Measurements from ENCODE around the gene ABLIM1. TPM values are rescaled to one million over a fixed set of nuclear protein-coding genes. Genes with fewer than 3 reads are reported as not detected.
A peak's percentile ranks its signal among the peaks of the same experiment; 100 is the strongest.

ABLIM1 gene
- total and polyA plus RNA-seq, 4 experiments from 2014 or later: 129 to 202 (median 188) TPM

DNA sequence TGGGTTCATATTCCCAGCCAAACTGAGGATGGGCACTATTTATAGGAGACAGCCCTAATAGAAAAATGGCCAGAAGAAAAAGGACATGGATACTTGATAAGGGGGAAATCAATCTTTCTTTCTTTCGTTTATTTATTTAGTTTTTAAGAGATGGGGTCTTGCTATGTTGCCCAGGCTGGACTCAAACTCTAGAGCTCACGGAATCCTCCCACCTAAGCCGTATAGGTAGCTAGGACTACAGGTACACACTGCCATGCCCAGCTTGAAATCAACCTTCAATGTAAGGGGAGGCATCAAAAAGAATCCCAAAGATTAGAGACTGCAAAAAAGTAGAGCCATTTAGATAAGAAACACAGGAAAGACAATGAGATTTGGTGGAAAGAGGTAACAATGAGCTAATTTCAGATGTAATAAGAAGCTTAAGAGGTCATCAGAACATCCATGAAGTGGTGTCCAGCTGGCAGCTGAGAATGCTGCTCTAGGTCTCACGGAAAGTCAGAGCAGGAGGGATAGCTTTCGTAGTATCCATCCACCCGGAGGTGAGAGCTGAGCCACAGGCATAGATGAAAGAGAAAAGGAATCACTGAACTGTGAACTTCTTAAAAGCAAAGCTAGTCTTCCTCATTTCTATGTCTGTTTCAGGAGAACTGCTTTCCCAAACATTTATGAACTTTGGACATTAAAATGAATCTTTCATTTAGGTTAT is 10.5 kb upstream of the ABLIM1 start:
- Mint-ChIP-seq H3K4me1 (no peaks in the 10 kb centered on the region), H3K9me3 (peaks cover 0 to 2% (median 0%) of the 10 kb centered on the region in 8 donors), H3K27me3 (peaks cover 0 to 2% of the 10 kb centered on the region in 2 donors), H3K4me3 (no peak overlapping the region), H3K27ac (no peak overlapping the region), H3K36me3 (peaks cover 0 to 5% of the 10 kb centered on the region in 2 donors)
- Histone ChIP-seq H3K27me3 (ENCODE audit: insufficient read depth, low read length) (no peaks in the 10 kb centered on the region), H3K4me1 (ENCODE audit: insufficient read depth, low read length) (no peaks in the 10 kb centered on the region), H3K4me3 (ENCODE audit: low read length in 2 of 2) (no peak overlapping the region), H3K36me3 (ENCODE audit: insufficient read depth, low read length) (no peaks in the 10 kb centered on the region), H3K9me3 (ENCODE audit: control insufficient read depth in 1 of 2, low read length in 2 of 2) (no peaks in the 10 kb centered on the region), H3K27ac (ENCODE audit: low read depth, low read length) (no peak overlapping the region)
- intact Hi-C loops (cut with micrococcal nuclease): no loop called here
- no peak for DNase-seq
- ChIA-PET POLR2A (ENCODE audit: partially characterized antibody) (no interaction called here), CTCF (ENCODE audit: partially characterized antibody) (no interaction called here)

DNA sequence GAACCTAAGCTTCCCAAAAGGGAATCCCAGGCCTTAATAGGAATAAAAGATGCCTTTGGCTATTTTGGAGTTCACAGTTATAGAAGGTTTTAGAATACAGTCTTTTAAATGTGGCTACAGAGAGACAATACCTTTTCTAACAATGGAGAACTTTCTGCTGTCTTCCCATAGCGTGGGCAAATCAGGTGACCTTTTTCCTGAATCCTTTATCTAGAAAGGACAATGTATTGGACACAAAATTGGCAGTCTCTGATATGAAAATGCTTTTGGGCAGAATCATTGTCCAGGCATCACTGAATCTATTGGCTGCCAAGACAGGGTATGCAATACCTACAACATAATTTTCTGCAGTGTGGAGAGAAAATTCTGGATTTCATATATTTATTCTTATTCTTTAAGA is 7.8 kb upstream of the ABLIM1 start:
- Histone ChIP-seq H3K9me3 (ENCODE audit: control insufficient read depth in 1 of 2, low read length in 2 of 2) (no peaks in the 10 kb centered on the region), H3K4me1 (ENCODE audit: insufficient read depth, low read length) (no peaks in the 10 kb centered on the region), H3K27ac (ENCODE audit: low read depth, low read length) (no peak overlapping the region), H3K27me3 (ENCODE audit: insufficient read depth, low read length) (no peaks in the 10 kb centered on the region), H3K36me3 (ENCODE audit: insufficient read depth, low read length) (no peaks in the 10 kb centered on the region), H3K4me3 (ENCODE audit: low read length in 2 of 2) (no peak overlapping the region)
- Mint-ChIP-seq H3K4me1 (no peaks in the 10 kb centered on the region), H3K27ac (no peak overlapping the region), H3K36me3 (peaks cover 0 to 5% of the 10 kb centered on the region in 2 donors), H3K27me3 (peaks cover 0 to 2% of the 10 kb centered on the region in 2 donors), H3K9me3 (peaks cover 0 to 5% (median 0%) of the 10 kb centered on the region in 8 donors), H3K4me3 (no peak overlapping the region)
- no peak for DNase-seq
- CTCF ChIA-PET (ENCODE audit: partially characterized antibody): no interaction called here
- POLR2A ChIA-PET (ENCODE audit: partially characterized antibody): no interaction called here
- intact Hi-C loops (cut with micrococcal nuclease): no loop called here

DNA sequence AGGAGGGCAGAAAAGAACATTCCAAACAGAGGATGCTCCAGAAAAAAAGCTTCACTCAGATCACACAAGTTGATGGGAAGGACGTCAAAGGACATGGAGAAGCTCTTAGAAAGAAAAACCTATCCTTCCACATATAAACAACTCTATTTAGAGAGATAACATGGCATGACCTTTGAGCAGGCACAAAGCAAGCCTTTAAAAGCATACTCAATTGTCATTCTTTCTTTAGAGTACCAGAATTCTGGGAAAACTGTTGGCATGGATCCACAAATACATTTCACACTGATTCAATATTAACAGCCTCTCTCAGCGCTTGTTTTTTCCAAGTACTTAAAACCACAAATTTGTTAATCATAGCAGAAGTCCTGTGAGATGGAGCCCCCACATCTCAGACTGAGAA is 7.3 kb upstream of the ABLIM1 start:
- Histone ChIP-seq H3K4me3 (ENCODE audit: low read length in 2 of 2) (no peak overlapping the region), H3K27ac (ENCODE audit: low read depth, low read length) (no peak overlapping the region), H3K4me1 (ENCODE audit: insufficient read depth, low read length) (no peaks in the 10 kb centered on the region), H3K9me3 (ENCODE audit: control insufficient read depth in 1 of 2, low read length in 2 of 2) (no peaks in the 10 kb centered on the region), H3K27me3 (ENCODE audit: insufficient read depth, low read length) (no peaks in the 10 kb centered on the region), H3K36me3 (ENCODE audit: insufficient read depth, low read length) (no peaks in the 10 kb centered on the region)
- no peak for DNase-seq
- H3K4me3 Mint-ChIP-seq: no peak overlapping the region
- peaks cover 0 to 5% of the 10 kb centered on the region in 2 donors for H3K36me3 Mint-ChIP-seq
- peaks cover 0 to 5% (median 0%) of the 10 kb centered on the region in 8 donors for H3K9me3 Mint-ChIP-seq
- H3K4me1 Mint-ChIP-seq: no peaks in the 10 kb centered on the region
- no peak overlapping the region for H3K27ac Mint-ChIP-seq
- intact Hi-C loops (cut with micrococcal nuclease): no loop called here
- POLR2A ChIA-PET (ENCODE audit: partially characterized antibody): no interaction called here
- H3K27me3 Mint-ChIP-seq: peaks cover 0 to 2% of the 10 kb centered on the region in 2 donors
- CTCF ChIA-PET (ENCODE audit: partially characterized antibody): no interaction called here

GRCh38 chr10:114664127-114664526 is 6.1 kb upstream of the ABLIM1 start:
- Histone ChIP-seq H3K36me3 (ENCODE audit: insufficient read depth, low read length) (no peaks in the 10 kb centered on the region), H3K9me3 (ENCODE audit: control insufficient read depth in 1 of 2, low read length in 2 of 2) (no peaks in the 10 kb centered on the region), H3K27ac (ENCODE audit: low read depth, low read length) (no peak overlapping the region), H3K4me1 (ENCODE audit: insufficient read depth, low read length) (no peaks in the 10 kb centered on the region), H3K27me3 (ENCODE audit: insufficient read depth, low read length) (no peaks in the 10 kb centered on the region), H3K4me3 (ENCODE audit: low read length in 2 of 2) (no peak overlapping the region)
- no peaks in the 10 kb centered on the region for H3K4me1 Mint-ChIP-seq
- H3K9me3 Mint-ChIP-seq: peaks cover 0 to 5% (median 0%) of the 10 kb centered on the region in 8 donors
- ChIA-PET CTCF (ENCODE audit: partially characterized antibody) (no interaction called here), POLR2A (ENCODE audit: partially characterized antibody) (no interaction called here)
- no peak overlapping the region for H3K27ac Mint-ChIP-seq
- intact Hi-C loops (cut with micrococcal nuclease): no loop called here
- no peak overlapping the region for H3K4me3 Mint-ChIP-seq
- DNase-seq: no peak
- peaks cover 0 to 5% of the 10 kb centered on the region in 2 donors for H3K36me3 Mint-ChIP-seq
- H3K27me3 Mint-ChIP-seq: peaks cover 0 to 2% of the 10 kb centered on the region in 2 donors

DNA sequence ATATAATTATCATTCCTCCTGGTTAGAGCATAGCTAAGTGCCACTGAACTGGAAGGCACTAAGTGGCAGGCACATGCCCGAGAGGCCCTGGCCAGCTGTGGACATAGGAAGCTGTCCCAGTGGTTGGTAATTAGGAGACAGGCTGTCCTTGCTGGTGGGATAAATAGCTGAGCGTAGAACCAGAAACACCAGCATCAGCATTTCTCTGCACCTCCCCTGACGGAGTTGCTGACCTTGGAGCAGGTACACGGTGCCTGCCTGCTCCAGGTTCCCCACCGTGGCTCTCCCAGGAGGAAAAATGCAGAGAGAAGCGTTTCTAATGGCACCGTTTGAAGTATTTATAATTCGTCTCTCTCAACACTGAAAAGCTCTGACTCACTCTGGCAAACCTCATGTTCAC is 5.6 kb upstream of the ABLIM1 start:
- POLR2A ChIA-PET (ENCODE audit: partially characterized antibody): no interaction called here
- Histone ChIP-seq H3K9me3 (ENCODE audit: control insufficient read depth in 1 of 2, low read length in 2 of 2) (no peaks in the 10 kb centered on the region), H3K36me3 (ENCODE audit: insufficient read depth, low read length) (no peaks in the 10 kb centered on the region), H3K4me3 (ENCODE audit: low read length in 2 of 2) (no peak overlapping the region), H3K27me3 (ENCODE audit: insufficient read depth, low read length) (no peaks in the 10 kb centered on the region), H3K4me1 (ENCODE audit: insufficient read depth, low read length) (no peaks in the 10 kb centered on the region), H3K27ac (ENCODE audit: low read depth, low read length) (no peak overlapping the region)
- no peaks in the 10 kb centered on the region for H3K4me1 Mint-ChIP-seq
- no peak for DNase-seq
- H3K9me3 Mint-ChIP-seq: peaks cover 0 to 5% (median 0%) of the 10 kb centered on the region in 8 donors
- intact Hi-C loops (cut with micrococcal nuclease): no loop called here
- H3K36me3 Mint-ChIP-seq: peaks cover 0 to 5% of the 10 kb centered on the region in 2 donors
- H3K27ac Mint-ChIP-seq: peak overlapping the region in 1 of 7 donors; percentile 8
- CTCF ChIA-PET (ENCODE audit: partially characterized antibody): no interaction called here
- no peak overlapping the region for H3K4me3 Mint-ChIP-seq
- H3K27me3 Mint-ChIP-seq: no peaks in the 10 kb centered on the region

GRCh38 chr10:114662646-114663217 is 4.7 kb upstream of the ABLIM1 start:
- no peak overlapping the region for H3K4me3 ChIP-seq (ENCODE audit: low read length in 2 of 2)
- no peak overlapping the region for H3K4me3 Mint-ChIP-seq
- intact Hi-C loops (cut with micrococcal nuclease): no loop called here
- ChIA-PET CTCF (ENCODE audit: partially characterized antibody) (no interaction called here), POLR2A (ENCODE audit: partially characterized antibody) (no interaction called here)
- H3K27me3 Mint-ChIP-seq: no peaks in the 10 kb centered on the region
- H3K9me3 ChIP-seq (ENCODE audit: control insufficient read depth in 1 of 2, low read length in 2 of 2): no peaks in the 10 kb centered on the region
- H3K27ac Mint-ChIP-seq: no peak overlapping the region
- H3K4me1 Mint-ChIP-seq: no peaks in the 10 kb centered on the region
- DNase-seq: no peak
- H3K27ac ChIP-seq (ENCODE audit: low read depth, low read length): no peak overlapping the region
- H3K27me3 ChIP-seq (ENCODE audit: insufficient read depth, low read length): no peaks in the 10 kb centered on the region
- H3K36me3 ChIP-seq (ENCODE audit: insufficient read depth, low read length): no peaks in the 10 kb centered on the region
- H3K36me3 Mint-ChIP-seq: peaks cover 0 to 3% of the 10 kb centered on the region in 2 donors
- H3K4me1 ChIP-seq (ENCODE audit: insufficient read depth, low read length): no peaks in the 10 kb centered on the region
- peaks cover 0 to 5% (median 0%) of the 10 kb centered on the region in 8 donors for H3K9me3 Mint-ChIP-seq

GRCh38 chr10:114661212-114661880 is 3.3 kb upstream of the ABLIM1 start:
- no peaks in the 10 kb centered on the region for H3K36me3 Mint-ChIP-seq
- no peaks in the 10 kb centered on the region for H3K27me3 ChIP-seq (ENCODE audit: insufficient read depth, low read length)
- no peak overlapping the region for H3K4me3 ChIP-seq (ENCODE audit: low read length in 2 of 2)
- no peak for DNase-seq
- H3K27ac ChIP-seq (ENCODE audit: low read depth, low read length): no peak overlapping the region
- H3K4me1 ChIP-seq (ENCODE audit: insufficient read depth, low read length): no peaks in the 10 kb centered on the region
- intact Hi-C loops (cut with micrococcal nuclease): no loop called here
- H3K9me3 Mint-ChIP-seq: peaks cover 0 to 5% (median 0%) of the 10 kb centered on the region in 8 donors
- no peak overlapping the region for H3K4me3 Mint-ChIP-seq
- POLR2A ChIA-PET (ENCODE audit: partially characterized antibody): no interaction called here
- H3K4me1 Mint-ChIP-seq: no peaks in the 10 kb centered on the region
- H3K27ac Mint-ChIP-seq: no peak overlapping the region
- CTCF ChIA-PET (ENCODE audit: partially characterized antibody): no interaction called here
- H3K9me3 ChIP-seq (ENCODE audit: control insufficient read depth in 1 of 2, low read length in 2 of 2): no peaks in the 10 kb centered on the region
- H3K36me3 ChIP-seq (ENCODE audit: insufficient read depth, low read length): no peaks in the 10 kb centered on the region
- no peaks in the 10 kb centered on the region for H3K27me3 Mint-ChIP-seq

All from CD4-positive, alpha-beta memory T cell (primary cell).